Measurements from ENCODE around the gene LIM2. TPM values are rescaled to one million over a fixed set of nuclear protein-coding genes. Genes with fewer than 3 reads are reported as not detected.

LIM2 gene
- total and polyA plus RNA-seq, 7 experiments from 2014 or later: 1.2 TPM; not detected in 6

GRCh38 chr19:51354103-51354741, 33.6 kb downstream of the LIM2 start:
- Histone ChIP-seq H3K27me3 (ENCODE audit: control insufficient read depth in 2 of 2, insufficient read depth in 2 of 2, low read length in 2 of 2) (no peaks in the 10 kb centered on the region), H3K36me3 (ENCODE audit: control insufficient read depth in 2 of 3, insufficient read depth in 3 of 3, low read length in 3 of 3) (peaks cover 0 to 28% (median 3%) of the 10 kb centered on the region in 3 experiments), H3K4me1 (ENCODE audit: control insufficient read depth in 2 of 2, insufficient read depth in 2 of 2, low read length in 2 of 2) (peaks cover 0 to 14% of the 10 kb centered on the region in 2 donors), H3K27ac (ENCODE audit: low read depth, low read length) (peak overlapping the region; percentile 50), H3K9me3 (ENCODE audit: control insufficient read depth in 2 of 3, low read length in 3 of 3) (no peaks in the 10 kb centered on the region), H3K4me3 (ENCODE audit: low read length) (no peak overlapping the region)
- H3K27ac Mint-ChIP-seq: peak overlapping the region; percentile 39 to 88 (median 78)
- ChIA-PET CTCF (interaction anchor here (0.6 kb wide), 1 partner anchor 985 kb away, joined by 3 read pairs; no protein-coding TSS in a partner anchor), POLR2A (interaction anchor here (0.8 kb wide), 1 partner anchor 11 kb away, joined by 3 read pairs; no protein-coding TSS in a partner anchor)
- peak overlapping the region in 8 of 10 donors; percentile 9 to 79 (median 70) for H3K4me3 Mint-ChIP-seq
- H3K4me1 Mint-ChIP-seq: peaks cover 21 to 27% (median 24%) of the 10 kb centered on the region in 7 donors
- ATAC-seq: no peak
- intact Hi-C loops (cut with micrococcal nuclease): no loop called here
- no peaks in the 10 kb centered on the region for H3K27me3 Mint-ChIP-seq
- H3K36me3 Mint-ChIP-seq: peaks cover 7 to 23% (median 10%) of the 10 kb centered on the region in 5 donors
- H3K9me3 Mint-ChIP-seq: peaks cover 0 to 2% (median 0%) of the 10 kb centered on the region in 11 donors
- no peak for DNase-seq

DNA sequence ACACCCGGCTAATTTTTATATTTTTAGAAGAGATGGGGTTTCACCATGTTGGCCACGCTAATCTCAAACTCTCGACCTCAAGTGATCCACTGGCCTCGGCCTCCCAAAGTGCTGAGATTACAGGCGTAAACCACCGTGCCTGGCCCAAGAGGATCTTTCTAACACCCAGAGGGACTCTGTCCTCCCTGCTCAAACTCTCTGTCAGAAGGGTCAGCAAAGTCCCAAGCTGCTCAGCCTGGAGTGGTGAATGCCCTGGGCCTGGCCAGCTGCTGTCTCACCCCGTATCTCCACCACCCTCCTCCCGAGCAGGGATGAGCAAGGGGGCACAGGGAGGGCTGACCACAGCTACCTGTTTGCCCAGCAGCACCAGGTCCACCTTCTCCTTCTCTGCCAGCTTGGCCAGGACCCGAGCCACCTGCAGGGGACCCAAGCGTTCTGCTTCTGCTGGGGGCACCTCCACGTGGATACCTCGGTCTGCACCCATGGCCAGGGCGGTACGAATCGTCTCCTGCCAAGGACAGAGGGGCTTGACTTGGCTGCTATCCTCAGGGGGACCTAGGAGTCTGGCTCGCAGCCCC, 34.9 kb downstream of the LIM2 start:
- CTCF ChIA-PET: no interaction called here
- H3K4me1 Mint-ChIP-seq: peaks cover 16 to 27% (median 24%) of the 10 kb centered on the region in 7 donors
- intact Hi-C loops (cut with micrococcal nuclease): no loop called here
- peaks cover 0 to 2% (median 0%) of the 10 kb centered on the region in 11 donors for H3K9me3 Mint-ChIP-seq
- H3K27ac Mint-ChIP-seq: no peak overlapping the region
- H3K27me3 Mint-ChIP-seq: no peaks in the 10 kb centered on the region
- POLR2A ChIA-PET: no interaction called here
- Histone ChIP-seq H3K36me3 (ENCODE audit: control insufficient read depth in 2 of 3, insufficient read depth in 3 of 3, low read length in 3 of 3) (peaks cover 0 to 28% (median 3%) of the 10 kb centered on the region in 3 experiments), H3K27ac (ENCODE audit: low read depth, low read length) (no peak overlapping the region), H3K9me3 (ENCODE audit: control insufficient read depth in 2 of 3, low read length in 3 of 3) (no peaks in the 10 kb centered on the region), H3K4me1 (ENCODE audit: control insufficient read depth in 2 of 2, insufficient read depth in 2 of 2, low read length in 2 of 2) (peaks cover 0 to 14% of the 10 kb centered on the region in 2 donors), H3K4me3 (ENCODE audit: low read length) (no peak overlapping the region), H3K27me3 (ENCODE audit: control insufficient read depth in 2 of 2, insufficient read depth in 2 of 2, low read length in 2 of 2) (no peaks in the 10 kb centered on the region)
- ATAC-seq: no peak
- DNase-seq: no peak
- H3K36me3 Mint-ChIP-seq: peaks cover 7 to 23% (median 10%) of the 10 kb centered on the region in 5 donors
- no peak overlapping the region for H3K4me3 Mint-ChIP-seq

GRCh38 chr19:51351266-51351990, 36.3 kb downstream of the LIM2 start:
- Mint-ChIP-seq H3K4me1 (peaks cover 16 to 23% (median 20%) of the 10 kb centered on the region in 7 donors), H3K36me3 (peaks cover 7 to 32% (median 11%) of the 10 kb centered on the region in 5 donors), H3K27ac (peak overlapping the region in 4 of 9 donors; percentile 15 to 41 (median 27)), H3K27me3 (no peaks in the 10 kb centered on the region), H3K4me3 (no peak overlapping the region), H3K9me3 (peaks cover 0 to 2% (median 0%) of the 10 kb centered on the region in 11 donors)
- Histone ChIP-seq H3K27me3 (ENCODE audit: control insufficient read depth in 2 of 2, insufficient read depth in 2 of 2, low read length in 2 of 2) (no peaks in the 10 kb centered on the region), H3K27ac (ENCODE audit: low read depth, low read length) (no peak overlapping the region), H3K4me3 (ENCODE audit: low read length) (no peak overlapping the region), H3K36me3 (ENCODE audit: control insufficient read depth in 2 of 3, insufficient read depth in 3 of 3, low read length in 3 of 3) (peaks cover 0 to 38% (median 6%) of the 10 kb centered on the region in 3 experiments), H3K9me3 (ENCODE audit: control insufficient read depth in 2 of 3, low read length in 3 of 3) (no peaks in the 10 kb centered on the region), H3K4me1 (ENCODE audit: control insufficient read depth in 2 of 2, insufficient read depth in 2 of 2, low read length in 2 of 2) (peaks cover 0 to 14% of the 10 kb centered on the region in 2 donors)
- ChIA-PET CTCF (no interaction called here), POLR2A (no interaction called here)
- DNase-seq (no peak), ATAC-seq (no peak)
- intact Hi-C loops (cut with micrococcal nuclease): no loop called here

- CTCF ChIA-PET: no interaction called here
- ATAC-seq: no peak
Observed at GRCh38 chr19:51347209-51347928, 40.4 kb downstream of the LIM2 start.

GRCh38 chr19:51346742-51347141, 41.0 kb downstream of the LIM2 start:
- H3K27ac Mint-ChIP-seq: no peak overlapping the region
- no peaks in the 10 kb centered on the region for H3K9me3 ChIP-seq (ENCODE audit: control insufficient read depth in 2 of 3, low read length in 3 of 3)
- H3K27ac ChIP-seq (ENCODE audit: low read depth, low read length): no peak overlapping the region
- no peaks in the 10 kb centered on the region for H3K9me3 Mint-ChIP-seq
- no peaks in the 10 kb centered on the region for H3K4me1 ChIP-seq (ENCODE audit: control insufficient read depth in 2 of 2, insufficient read depth in 2 of 2, low read length in 2 of 2)
- POLR2A ChIA-PET: no interaction called here
- peaks cover 0 to 5% (median 2%) of the 10 kb centered on the region in 7 donors for H3K4me1 Mint-ChIP-seq
- H3K4me3 Mint-ChIP-seq: no peak overlapping the region
- peaks cover 0 to 2% (median 0%) of the 10 kb centered on the region in 5 donors for H3K27me3 Mint-ChIP-seq
- no peak for ATAC-seq
- intact Hi-C loops (cut with micrococcal nuclease): no loop called here
- H3K4me3 ChIP-seq (ENCODE audit: low read length): no peak overlapping the region
- CTCF ChIA-PET: no interaction called here
- no peak for DNase-seq
- H3K36me3 Mint-ChIP-seq: peaks cover 1 to 31% (median 6%) of the 10 kb centered on the region in 5 donors
- peaks cover 0 to 44% (median 6%) of the 10 kb centered on the region in 3 experiments for H3K36me3 ChIP-seq (ENCODE audit: control insufficient read depth in 2 of 3, insufficient read depth in 3 of 3, low read length in 3 of 3)
- H3K27me3 ChIP-seq (ENCODE audit: control insufficient read depth in 2 of 2, insufficient read depth in 2 of 2, low read length in 2 of 2): no peaks in the 10 kb centered on the region

More at GRCh38 chr19:51347209-51347928, 40.4 kb downstream of the LIM2 start:
- H3K4me3 ChIP-seq (ENCODE audit: low read length): no peak overlapping the region
- H3K27me3 ChIP-seq (ENCODE audit: control insufficient read depth in 2 of 2, insufficient read depth in 2 of 2, low read length in 2 of 2): no peaks in the 10 kb centered on the region
- intact Hi-C loops (cut with micrococcal nuclease): no loop called here
- no peaks in the 10 kb centered on the region for H3K9me3 ChIP-seq (ENCODE audit: control insufficient read depth in 2 of 3, low read length in 3 of 3)
- Mint-ChIP-seq H3K9me3 (no peaks in the 10 kb centered on the region), H3K4me1 (peaks cover 0 to 6% (median 4%) of the 10 kb centered on the region in 7 donors), H3K36me3 (peaks cover 7 to 37% (median 9%) of the 10 kb centered on the region in 5 donors), H3K4me3 (no peak overlapping the region), H3K27ac (peak overlapping the region in 1 of 9 donors; percentile 5), H3K27me3 (no peaks in the 10 kb centered on the region)
- peaks cover 0 to 49% (median 6%) of the 10 kb centered on the region in 3 experiments for H3K36me3 ChIP-seq (ENCODE audit: control insufficient read depth in 2 of 3, insufficient read depth in 3 of 3, low read length in 3 of 3)
- H3K4me1 ChIP-seq (ENCODE audit: control insufficient read depth in 2 of 2, insufficient read depth in 2 of 2, low read length in 2 of 2): no peaks in the 10 kb centered on the region
- POLR2A ChIA-PET: no interaction called here
- no peak overlapping the region for H3K27ac ChIP-seq (ENCODE audit: low read depth, low read length)
- no peak for DNase-seq

- no peak overlapping the region for H3K4me3 Mint-ChIP-seq
- Histone ChIP-seq H3K9me3 (ENCODE audit: control insufficient read depth in 2 of 3, low read length in 3 of 3) (no peaks in the 10 kb centered on the region), H3K36me3 (ENCODE audit: control insufficient read depth in 2 of 3, insufficient read depth in 3 of 3, low read length in 3 of 3) (peaks cover 0 to 28% (median 3%) of the 10 kb centered on the region in 3 experiments), H3K27ac (ENCODE audit: low read depth, low read length) (no peak overlapping the region), H3K4me1 (ENCODE audit: control insufficient read depth in 2 of 2, insufficient read depth in 2 of 2, low read length in 2 of 2) (no peaks in the 10 kb centered on the region), H3K4me3 (ENCODE audit: low read length) (no peak overlapping the region), H3K27me3 (ENCODE audit: control insufficient read depth in 2 of 2, insufficient read depth in 2 of 2, low read length in 2 of 2) (no peaks in the 10 kb centered on the region)
- no peaks in the 10 kb centered on the region for H3K9me3 Mint-ChIP-seq
- H3K27ac Mint-ChIP-seq: peak overlapping the region in 2 of 9 donors; percentile 15 to 28
- intact Hi-C loops (cut with micrococcal nuclease): no loop called here
- DNase-seq (no peak), ATAC-seq (no peak)
- peaks cover 0 to 10% (median 6%) of the 10 kb centered on the region in 7 donors for H3K4me1 Mint-ChIP-seq
- H3K36me3 Mint-ChIP-seq: peaks cover 0 to 20% (median 4%) of the 10 kb centered on the region in 5 donors
- peaks cover 0 to 13% (median 0%) of the 10 kb centered on the region in 5 donors for H3K27me3 Mint-ChIP-seq
- POLR2A ChIA-PET: no interaction called here
- CTCF ChIA-PET: no interaction called here
Observed at GRCh38 chr19:51345076-51345620, 42.6 kb downstream of the LIM2 start.
